HCT116 (cell line): ENCODE measurements around the gene ALDH3B1.

Experiments
- CBX3 ChIP-seq: IDR thresholded peaks from 2 replicates; pipeline ENCODE4 v1.6.1; 2012; ENCODE audit warnings: low read depth
- CEBPB ChIP-seq: IDR thresholded peaks from 2 replicates; pipeline ENCODE4 v1.6.1; 2012; ENCODE audit warnings: low read depth
- CTCF ChIP-seq, 3 experiments: fragments of 200-600 bp in 1 of 3; sonication (generic) in 1 of 3; IDR thresholded peaks in 2 of 3; conservative IDR thresholded peaks in 1 of 3; 2 replicates each; pipeline ENCODE4 v1.5.1; 2012 to 2017; ENCODE audit warnings: low read depth in 2 of 3, low read length in 2 of 3, antibody characterized with exemption in 1 of 3, borderline replicate concordance in 1 of 3, control low read depth in 1 of 3, mild to moderate bottlenecking in 1 of 3, mixed read lengths in 1 of 3, mixed run types in 1 of 3, moderate library complexity in 1 of 3; ENCODE audit not compliant: insufficient read depth in 1 of 3
- EZH2 ChIP-seq: fragments of 200-600 bp; sonication (generic); IDR thresholded peaks from 2 replicates; pipeline ENCODE4 v1.6.1; 2017; ENCODE audit warnings: antibody characterized with exemption, mixed run types
- EZH2phosphoT487 ChIP-seq: fragments of 200-600 bp; IDR thresholded peaks from 2 replicates; pipeline ENCODE4 v1.6.1; 2018; ENCODE audit warnings: antibody characterized with exemption, borderline replicate concordance
- JUND ChIP-seq: IDR thresholded peaks from 2 replicates; pipeline ENCODE4 v1.6.1; 2012
- POLR2A ChIP-seq: IDR thresholded peaks from 2 replicates; pipeline ENCODE4 v1.7.0; 2011; ENCODE audit warnings: borderline replicate concordance; ENCODE audit not compliant: insufficient read depth, insufficient read length; ENCODE audit errors: extremely low read depth
- REST ChIP-seq: IDR thresholded peaks from 2 replicates; pipeline ENCODE4 v1.6.1; 2012; ENCODE audit warnings: low read depth
- SP1 ChIP-seq: IDR thresholded peaks from 2 replicates; pipeline ENCODE4 v1.6.1; 2012; ENCODE audit warnings: low read depth
- TCF7L2 ChIP-seq: IDR thresholded peaks from 2 replicates; pipeline ENCODE4 v1.7.0; 2011; ENCODE audit warnings: borderline replicate concordance, inconsistent platforms; ENCODE audit not compliant: insufficient read depth, insufficient read length; ENCODE audit errors: extremely low read depth
- YY1 ChIP-seq: IDR thresholded peaks from 2 replicates; pipeline ENCODE4 v1.6.1; 2011; ENCODE audit warnings: low read length, low read depth, moderate library complexity, mild to moderate bottlenecking; ENCODE audit not compliant: insufficient replicate concordance; ENCODE audit errors: extremely low read depth
- ZBTB33 ChIP-seq: IDR thresholded peaks from 2 replicates; pipeline ENCODE4 v1.6.1; 2011; ENCODE audit warnings: mild to moderate bottlenecking, low read length, moderate library complexity; ENCODE audit not compliant: insufficient replicate concordance; ENCODE audit errors: extremely low read depth
- ZNF274 ChIP-seq: fragments of 200-500 bp; sonication (Bioruptor generic); IDR thresholded peaks from 2 replicates; pipeline ENCODE4 v1.6.1; 2014; ENCODE audit warnings: mild to moderate bottlenecking, low read depth, low read length, inconsistent platforms

- TF ChIP-seq CTCF (IDR thresholded peaks at IDR 0.05 in 2 of 3, conservative IDR thresholded peaks at IDR 0.05 in 1 of 3; ENCODE audit: borderline replicate concordance in 1 of 3, insufficient read depth in 1 of 3, low read depth in 2 of 3, low read length in 2 of 3) (no peak), EZH2 (no peak), POLR2A (no peak), REST (no peak), EZH2phosphoT487 (no peak), TCF7L2 (no peak), SP1 (no peak), YY1 (no peak), CBX3 (no peak), CEBPB (no peak), ZNF274 (no peak), ZBTB33 (no peak), JUND (no peak)
Observed at GRCh38 chr11:68047437-68048290, 37.5 kb downstream of the ALDH3B1 start.
